ENCODE data around the gene REV3L. TPM values are rescaled to one million over a fixed set of nuclear protein-coding genes. Genes with fewer than 3 reads are reported as not detected.

REV3L gene
- total and polyA plus RNA-seq, 2 of the 8 experiments (the other 6 are each of a cell fraction or from before 2014, with no cell fraction given) = 2.1 to 6.6 TPM

DNA sequence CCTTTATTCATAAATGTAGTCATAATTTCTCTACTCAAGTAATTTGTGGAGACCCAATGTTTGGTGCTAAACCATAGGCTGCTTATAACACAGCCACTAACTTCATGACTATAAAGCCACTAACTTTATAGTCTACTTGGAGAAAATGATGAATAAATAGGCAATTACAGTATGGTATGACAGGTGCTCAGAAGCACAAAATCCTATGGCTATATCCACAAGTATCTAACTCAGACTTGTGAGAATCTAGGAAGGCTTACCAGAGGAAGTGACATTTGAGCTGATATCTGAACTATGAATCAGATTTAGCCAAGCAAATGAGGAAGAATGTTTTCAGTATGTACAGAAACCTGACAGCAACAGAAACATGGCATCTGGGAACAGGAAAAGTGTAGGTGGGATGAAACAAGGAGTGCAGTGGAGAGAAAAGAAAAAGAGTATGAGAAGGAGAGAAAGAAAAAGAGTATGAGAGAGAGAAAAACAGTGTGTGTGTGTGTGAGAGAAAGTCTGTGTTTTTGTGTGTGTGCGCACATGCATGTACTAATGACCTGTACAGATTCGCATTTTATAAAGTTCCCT lies 59.9 kb downstream of the REV3L start (continued):
- TF ChIP-seq TAF7 (optimal IDR thresholded peaks at IDR 0.05; ENCODE audit: borderline replicate concordance, low read depth, low read length) (no peak), RAD21 (IDR thresholded peaks at IDR 0.05 in 1 of 2, conservative IDR thresholded peaks at IDR 0.05 in 1 of 2; ENCODE audit: low read depth in 2 of 2, low read length in 2 of 2) (no peak), HDAC2 (IDR thresholded peaks at IDR 0.05; ENCODE audit: borderline replicate concordance in 1 of 2, low read depth in 2 of 2, low read length in 2 of 2) (no peak), SRF (IDR thresholded peaks at IDR 0.05; ENCODE audit: low read depth, low read length) (no peak), TBP (IDR thresholded peaks at IDR 0.05; ENCODE audit: low read depth, low read length) (no peak)
- TF ChIP-seq, protein P1, sequence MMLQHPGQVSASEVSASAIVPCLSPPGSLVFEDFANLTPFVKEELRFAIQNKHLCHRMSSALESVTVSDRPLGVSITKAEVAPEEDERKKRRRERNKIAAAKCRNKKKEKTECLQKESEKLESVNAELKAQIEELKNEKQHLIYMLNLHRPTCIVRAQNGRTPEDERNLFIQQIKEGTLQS (IDR thresholded peaks at IDR 0.05; ENCODE audit: insufficient read depth, low read depth, low read length) = no peak

All from H1 (cell line).